Rectal smooth muscle tissue (tissue), 1 donor: ENCODE measurements around the gene SORCS2.
"Not testable (repeated sequence)": the region's sequence is repeated elsewhere in the genome, so short reads cannot be mapped to it uniquely, and the experiment has no call there.

Experiments
- H3K27ac ChIP-seq: one replicate; pipeline ENCODE4 v1.7.0; 2013; ENCODE audit warnings: low read depth, low read length, inconsistent platforms
- H3K27me3 ChIP-seq: one replicate; pipeline ENCODE4 v1.7.0; 2013; ENCODE audit warnings: low read length; ENCODE audit not compliant: control insufficient read depth, insufficient read depth
- H3K36me3 ChIP-seq: one replicate; pipeline ENCODE4 v1.7.0; 2013; ENCODE audit warnings: low read length; ENCODE audit not compliant: control insufficient read depth, insufficient read depth
- H3K4me1 ChIP-seq: one replicate; pipeline ENCODE4 v1.7.0; 2013; ENCODE audit warnings: low read length; ENCODE audit not compliant: control insufficient read depth, insufficient read depth
- H3K4me3 ChIP-seq: one replicate; pipeline ENCODE4 v1.7.0; 2013; ENCODE audit warnings: low read length
- H3K9ac ChIP-seq: one replicate; pipeline ENCODE4 v1.7.0; 2013; ENCODE audit warnings: low read length

The SORCS2 gene

DNA sequence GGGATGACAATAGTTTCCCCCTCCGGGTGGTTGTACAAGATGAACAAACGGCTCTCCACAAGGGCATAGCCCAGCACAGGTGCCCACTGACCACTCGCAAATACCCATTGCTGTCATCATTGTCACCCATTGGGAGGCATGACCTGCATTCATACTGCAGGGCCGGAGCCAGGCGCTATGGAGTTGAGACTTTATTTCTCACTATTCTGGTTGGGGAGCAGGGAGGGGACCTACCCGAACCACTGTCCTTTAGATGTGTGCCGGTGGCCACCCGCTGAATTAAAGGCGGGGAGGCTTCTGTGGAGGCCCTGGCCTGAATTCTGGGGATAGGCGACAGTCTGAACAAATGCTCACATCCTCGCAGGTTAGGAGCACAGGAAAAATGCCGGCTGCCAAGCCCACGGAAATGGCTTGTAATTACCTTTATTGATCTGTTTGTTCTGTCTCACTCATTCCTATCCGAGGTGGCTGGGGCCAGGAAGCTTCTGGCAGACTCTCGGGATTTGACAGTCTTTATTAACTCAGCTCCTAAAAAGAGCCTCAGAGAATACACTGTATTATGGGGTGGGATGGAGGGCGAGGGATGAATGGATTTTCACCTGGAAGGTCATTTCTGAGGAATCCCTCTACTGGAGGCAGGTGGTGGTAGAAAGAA is 367.5 kb downstream of the SORCS2 start:
- Histone ChIP-seq H3K4me3 (no peak overlapping the region), H3K36me3 (no peaks in the 10 kb centered on the region), H3K9ac (no peak overlapping the region), H3K27me3 (no peaks in the 10 kb centered on the region), H3K27ac (no peak overlapping the region), H3K4me1 (no peaks in the 10 kb centered on the region)

DNA sequence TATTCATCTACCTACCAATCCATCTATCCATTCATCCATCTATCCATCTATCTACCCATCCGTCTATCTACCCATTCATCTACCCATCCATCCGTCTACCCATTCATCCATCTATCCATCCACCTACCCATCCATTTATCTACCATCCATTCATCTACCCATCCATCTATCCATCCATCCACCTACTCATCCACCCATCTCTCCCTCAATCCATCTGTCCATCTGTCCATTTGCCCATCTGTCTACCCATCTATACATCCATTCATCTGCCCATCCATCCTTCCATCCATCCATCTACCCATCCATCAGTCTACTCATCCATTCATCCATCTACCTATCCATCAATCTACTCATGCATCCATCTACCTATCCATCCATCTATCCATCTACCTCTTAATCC is 369.2 kb downstream of the SORCS2 start:
- Histone ChIP-seq H3K4me1 (no peaks in the 10 kb centered on the region), H3K4me3 (no peak overlapping the region)

DNA sequence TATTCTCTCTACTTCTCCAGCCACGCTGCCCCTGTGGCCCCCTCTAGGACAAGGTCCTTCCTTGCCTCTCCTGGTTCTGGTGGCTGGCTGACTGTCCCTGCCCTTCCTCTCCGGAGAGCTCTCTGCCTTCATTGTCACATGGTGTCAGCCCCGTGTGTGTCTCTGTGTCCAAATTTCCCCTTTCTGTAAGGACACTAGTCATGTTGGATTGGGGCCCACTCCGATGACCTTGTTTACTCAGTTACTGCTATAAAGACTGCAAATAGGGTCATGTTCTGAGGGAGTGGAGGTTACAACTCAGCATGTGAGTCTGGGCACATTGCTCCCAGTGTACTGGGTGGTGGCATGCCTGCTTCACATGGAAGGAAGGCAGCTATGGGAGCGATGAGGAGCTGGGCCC is 371.9 kb downstream of the SORCS2 start:
- Histone ChIP-seq H3K27me3 (no peaks in the 10 kb centered on the region), H3K4me3 (no peak overlapping the region), H3K9ac (no peak overlapping the region), H3K27ac (no peak overlapping the region), H3K4me1 (no peaks in the 10 kb centered on the region), H3K36me3 (no peaks in the 10 kb centered on the region)

More for the DNA sequence above, 369.2 kb downstream of the SORCS2 start:
- Histone ChIP-seq H3K27me3 (no peaks in the 10 kb centered on the region), H3K27ac (no peak overlapping the region), H3K9ac (no peak overlapping the region), H3K36me3 (no peaks in the 10 kb centered on the region)

DNA sequence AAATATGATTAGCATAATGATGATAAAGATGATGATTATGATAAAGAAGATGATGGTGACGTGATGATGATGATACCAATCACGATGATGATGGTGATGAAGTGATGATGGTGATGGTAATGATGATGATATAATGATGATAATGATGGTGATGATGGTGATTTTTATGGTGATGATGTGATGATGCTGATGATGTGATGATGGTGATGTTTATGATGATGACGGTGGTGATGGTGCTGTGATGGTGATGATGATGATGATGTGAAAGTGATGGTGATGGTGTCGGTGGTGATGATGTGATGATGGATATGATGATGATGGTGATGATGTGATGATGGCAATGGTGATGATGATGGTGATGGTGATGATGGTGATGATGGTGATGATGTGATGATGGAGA is 373.1 kb downstream of the SORCS2 start:
- Histone ChIP-seq H3K4me1 (no peaks in the 10 kb centered on the region), H3K27me3 (no peaks in the 10 kb centered on the region), H3K36me3 (no peaks in the 10 kb centered on the region), H3K9ac (no peak overlapping the region), H3K4me3 (no peak overlapping the region), H3K27ac (no peak overlapping the region)

DNA sequence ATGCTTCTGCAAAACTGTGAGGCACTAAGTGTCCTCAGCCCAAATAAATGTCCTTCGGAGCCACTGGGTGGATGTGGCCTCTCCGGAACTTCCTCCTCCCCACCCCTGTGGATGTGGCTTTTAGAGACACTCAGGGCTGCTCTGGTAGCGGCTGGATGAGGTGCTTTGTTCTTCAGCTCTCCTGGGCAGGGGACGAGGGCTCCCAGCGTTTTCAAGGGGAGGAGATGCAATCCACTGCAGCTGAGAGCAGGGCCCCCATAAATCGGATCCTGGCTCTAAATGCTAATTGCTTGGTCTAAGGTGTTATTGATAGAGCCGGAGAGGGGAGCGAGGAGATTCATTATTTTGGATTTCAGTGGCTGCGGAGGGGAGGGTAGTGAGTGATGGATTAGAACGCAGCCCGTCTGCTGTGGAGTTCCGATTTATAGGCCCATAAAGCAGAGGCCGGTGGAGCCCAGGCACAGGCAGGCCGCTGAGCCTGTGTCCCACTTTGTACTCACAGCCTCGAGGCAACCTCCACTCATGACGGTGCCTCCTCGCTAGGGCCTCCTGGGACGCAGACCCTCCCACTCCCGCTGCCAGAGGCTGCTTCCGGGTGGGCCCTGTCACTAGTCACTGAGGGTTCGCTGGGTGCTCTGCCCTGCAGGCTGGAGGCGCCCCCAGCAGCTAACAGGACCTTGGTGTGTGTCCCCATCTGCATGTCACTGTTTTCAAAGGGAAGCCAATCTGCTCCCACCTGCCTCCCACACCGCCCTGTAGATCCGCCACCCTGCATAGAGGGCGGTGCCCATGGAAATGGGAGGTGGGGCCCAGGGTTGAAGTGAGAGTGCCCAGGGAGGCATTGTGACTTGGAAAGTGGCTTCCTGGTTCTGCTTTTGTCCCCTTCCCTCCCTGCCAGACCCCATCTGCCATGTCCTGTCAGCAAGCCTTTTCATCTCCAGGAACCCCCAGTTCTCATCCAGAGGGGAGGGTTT is 377.8 kb downstream of the SORCS2 start:
- Histone ChIP-seq H3K4me3 (no peak overlapping the region), H3K9ac (no peak overlapping the region), H3K36me3 (no peaks in the 10 kb centered on the region), H3K27me3 (no peaks in the 10 kb centered on the region), H3K4me1 (no peaks in the 10 kb centered on the region), H3K27ac (no peak overlapping the region)

- Histone ChIP-seq H3K4me3 (no peak overlapping the region), H3K9ac (no peak overlapping the region), H3K27ac (no peak overlapping the region), H3K36me3 (no peaks in the 10 kb centered on the region), H3K4me1 (no peaks in the 10 kb centered on the region), H3K27me3 (no peaks in the 10 kb centered on the region)
Observed at GRCh38 chr4:7571001-7571400, 378.7 kb downstream of the SORCS2 start.

GRCh38 chr4:7571701-7572100 is 379.4 kb downstream of the SORCS2 start:
- H3K27me3 ChIP-seq = no peaks in the 10 kb centered on the region

DNA sequence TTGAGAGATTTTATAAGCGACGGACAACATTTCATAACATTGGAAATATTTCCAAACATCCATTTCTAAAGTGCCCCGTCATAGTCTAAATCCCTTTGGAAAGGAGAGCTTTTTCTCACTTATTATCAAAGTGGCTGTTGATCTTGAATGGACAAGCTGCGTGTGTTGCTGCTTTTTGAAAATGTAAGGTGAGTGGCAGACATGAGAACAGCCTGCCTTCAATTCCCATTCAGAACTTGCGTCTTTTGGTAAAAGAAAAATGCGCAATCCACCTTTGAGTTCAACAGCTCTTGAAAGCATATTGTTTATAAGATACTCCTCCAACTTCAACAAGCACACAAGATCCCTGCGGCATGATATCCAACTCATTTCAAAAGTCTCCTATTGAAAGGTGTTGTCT is 380.6 kb downstream of the SORCS2 start:
- Histone ChIP-seq H3K9ac (no peak overlapping the region), H3K27ac (no peak overlapping the region), H3K27me3 (no peaks in the 10 kb centered on the region), H3K36me3 (no peaks in the 10 kb centered on the region), H3K4me1 (no peaks in the 10 kb centered on the region), H3K4me3 (no peak overlapping the region)

More at GRCh38 chr4:7571701-7572100, 379.4 kb downstream of the SORCS2 start:
- no peaks in the 10 kb centered on the region for H3K4me1 ChIP-seq
- H3K4me3 ChIP-seq = no peak overlapping the region
- no peak overlapping the region for H3K9ac ChIP-seq
- H3K27ac ChIP-seq = no peak overlapping the region
- H3K36me3 ChIP-seq = no peaks in the 10 kb centered on the region

DNA sequence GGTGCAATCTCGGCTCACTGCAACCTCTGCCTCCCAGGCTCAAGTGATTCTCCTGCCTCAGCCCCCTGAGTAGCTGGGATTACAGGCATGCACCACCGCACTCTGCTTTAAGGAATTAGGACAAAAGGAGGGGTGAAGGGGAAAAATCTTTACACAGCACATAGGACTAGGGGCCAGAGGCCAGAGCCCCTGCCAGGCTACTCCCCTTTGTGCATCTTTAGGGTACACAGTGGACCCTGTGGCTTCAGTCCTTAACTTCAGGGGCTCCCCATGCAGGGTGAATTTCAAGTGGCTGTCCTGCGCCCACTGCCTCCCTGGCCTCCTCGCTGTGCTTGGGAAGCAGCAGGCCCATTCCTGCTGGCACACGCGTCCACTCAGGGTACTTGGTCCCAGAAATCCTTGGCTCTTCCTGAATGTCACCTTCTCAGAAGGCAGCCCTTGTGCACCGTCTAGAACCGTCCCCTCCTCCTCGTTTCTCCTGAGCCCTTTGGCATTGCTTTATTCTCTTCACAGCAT is 381.3 kb downstream of the SORCS2 start:
- H3K4me1 ChIP-seq = no peaks in the 10 kb centered on the region
- H3K9ac ChIP-seq = no peak overlapping the region
- H3K4me3 ChIP-seq = no peak overlapping the region
- H3K36me3 ChIP-seq = no peaks in the 10 kb centered on the region
- H3K27ac ChIP-seq = no peak overlapping the region
- H3K27me3 ChIP-seq = no peaks in the 10 kb centered on the region

GRCh38 chr4:7574287-7575014 is 382.1 kb downstream of the SORCS2 start:
- Histone ChIP-seq H3K9ac (no peak overlapping the region), H3K36me3 (no peaks in the 10 kb centered on the region), H3K4me3 (no peak overlapping the region), H3K27me3 (no peaks in the 10 kb centered on the region), H3K27ac (no peak overlapping the region), H3K4me1 (no peaks in the 10 kb centered on the region)

DNA sequence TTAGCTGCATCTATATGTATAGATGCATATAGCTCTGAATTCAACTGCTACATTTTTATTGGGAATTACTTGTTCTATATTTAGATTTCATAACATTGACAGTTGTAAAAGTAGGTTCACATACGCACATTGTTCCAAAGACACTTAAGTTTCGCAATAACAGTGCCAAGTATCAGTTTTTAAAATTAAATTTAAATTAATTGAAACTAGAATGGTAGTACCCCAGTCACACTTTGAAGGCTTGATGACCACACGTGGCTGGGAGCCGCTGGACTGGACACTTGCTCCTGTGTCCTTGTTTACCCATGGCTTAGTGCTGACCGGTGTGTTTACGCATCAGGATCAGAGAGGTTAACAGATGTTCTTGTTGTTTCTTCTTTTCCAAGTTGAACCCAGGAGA is 383.1 kb downstream of the SORCS2 start:
- H3K4me3 ChIP-seq = no peak overlapping the region
- H3K27ac ChIP-seq = no peak overlapping the region
- H3K4me1 ChIP-seq = no peaks in the 10 kb centered on the region
- no peaks in the 10 kb centered on the region for H3K27me3 ChIP-seq
- no peaks in the 10 kb centered on the region for H3K36me3 ChIP-seq
- H3K9ac ChIP-seq = no peak overlapping the region

DNA sequence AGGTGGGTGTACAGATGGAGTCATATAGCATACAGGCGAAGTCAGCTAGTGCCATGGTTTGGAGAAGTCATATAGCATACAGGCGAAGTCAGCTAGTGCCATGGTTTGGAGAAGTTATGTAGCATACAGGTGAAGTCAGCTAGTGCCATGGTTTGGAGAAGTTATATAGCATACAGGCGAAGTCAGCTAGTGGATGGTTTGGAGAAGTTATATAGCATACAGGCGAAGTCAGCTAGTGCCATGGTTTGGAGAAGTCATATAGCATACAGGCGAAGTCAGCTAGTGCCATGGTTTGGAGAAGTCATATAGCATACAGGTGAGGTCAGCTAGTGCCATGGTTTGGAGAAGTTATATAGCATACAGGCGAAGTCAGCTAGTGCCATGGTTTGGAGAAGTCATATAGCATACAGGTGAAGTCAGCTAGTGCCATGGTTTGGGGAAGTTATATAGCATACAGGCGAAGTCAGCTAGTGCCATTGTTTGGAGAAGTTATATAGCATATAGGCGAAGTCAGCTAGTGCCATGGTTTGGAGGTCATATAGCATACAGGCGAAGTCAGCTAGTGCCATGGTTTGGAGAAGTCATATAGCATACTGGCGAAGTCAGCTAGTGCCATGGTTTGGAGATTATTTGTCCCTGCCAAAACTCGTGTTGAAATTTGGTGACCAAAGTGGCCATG is 385.2 kb downstream of the SORCS2 start:
- not testable (repeated sequence) for H3K9ac ChIP-seq, H3K27ac ChIP-seq, H3K36me3 ChIP-seq, H3K27me3 ChIP-seq, H3K4me1 ChIP-seq, H3K4me3 ChIP-seq
